WERI-Rb-1 (cell line): Measurements from ENCODE around the gene HIVEP3.

ENCODE experiments used
- DNase-seq: peaks from one replicate; pipeline ENCODE4 v3.0.0-alpha.2; 2020
- H3K27ac ChIP-seq: fragments of 250-450 bp; sonication (Bioruptor Pico); 2 replicates; pipeline ENCODE4 v1.5.1; 2020; ENCODE audit warnings: mild to moderate bottlenecking, moderate library complexity
- H3K27me3 ChIP-seq: fragments of 250-450 bp; sonication (Bioruptor Pico); 2 replicates; pipeline ENCODE4 v1.5.1; 2021; ENCODE audit warnings: mild to moderate bottlenecking, low read depth, moderate library complexity; ENCODE audit not compliant: insufficient read depth, severe bottlenecking
- H3K36me3 ChIP-seq: fragments of 250-450 bp; sonication (Bioruptor Pico); 2 replicates; pipeline ENCODE4 v1.5.1; 2020; ENCODE audit warnings: mild to moderate bottlenecking, moderate library complexity
- H3K4me3 ChIP-seq: 2 replicates; pipeline ENCODE4 v1.5.1; 2011; ENCODE audit warnings: low read depth, mild to moderate bottlenecking, control low read depth, low read length
- H3K9me3 ChIP-seq: fragments of 250-450 bp; sonication (Bioruptor Pico); 2 replicates; pipeline ENCODE4 v1.5.1; 2021; ENCODE audit warnings: mild to moderate bottlenecking, moderate library complexity; ENCODE audit not compliant: severe bottlenecking
- CTCF ChIP-seq: IDR thresholded peaks from 2 replicates; pipeline ENCODE4 v1.5.1; 2011; ENCODE audit warnings: low read depth, mild to moderate bottlenecking, control low read depth, inconsistent platforms, low read length

Gene HIVEP3

GRCh38 chr1:41508290-41508689 is 410.4 kb downstream of the HIVEP3 start:
- no peak for DNase-seq
- no peaks in the 10 kb centered on the region for H3K9me3 ChIP-seq
- peaks cover 11% of the 10 kb centered on the region for H3K36me3 ChIP-seq
- H3K4me3 ChIP-seq = no peak overlapping the region
- TF ChIP-seq CTCF = no peak
- no peaks in the 10 kb centered on the region for H3K27me3 ChIP-seq
- H3K27ac ChIP-seq = no peak overlapping the region

DNA sequence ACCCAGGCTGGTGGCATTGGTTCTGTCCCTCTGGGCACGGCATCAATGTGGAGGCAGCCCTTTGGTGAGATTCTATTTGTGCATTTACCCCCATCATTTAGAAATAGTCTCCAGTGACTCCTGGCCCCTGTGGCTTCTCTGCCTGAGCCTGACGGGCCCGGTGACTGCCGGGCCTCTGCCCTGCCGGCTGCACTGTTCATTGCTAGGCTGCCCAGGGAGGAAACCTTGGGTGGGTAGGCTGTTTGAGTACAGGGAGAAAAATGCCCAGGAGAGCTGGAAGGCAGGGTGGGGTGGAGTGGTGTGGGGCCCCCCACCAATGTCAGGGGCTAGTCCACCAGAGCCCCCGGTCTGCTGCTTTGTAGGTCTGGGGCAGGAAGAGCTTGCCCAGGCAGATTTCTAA is 410.9 kb downstream of the HIVEP3 start:
- Histone ChIP-seq H3K9me3 (no peaks in the 10 kb centered on the region), H3K36me3 (peaks cover 8% of the 10 kb centered on the region; the same call in 1 of the 2 replicates), H3K27ac (no peak overlapping the region), H3K27me3 (no peaks in the 10 kb centered on the region), H3K4me3 (no peak overlapping the region)
- no peak for TF ChIP-seq CTCF
- no peak for DNase-seq

DNA sequence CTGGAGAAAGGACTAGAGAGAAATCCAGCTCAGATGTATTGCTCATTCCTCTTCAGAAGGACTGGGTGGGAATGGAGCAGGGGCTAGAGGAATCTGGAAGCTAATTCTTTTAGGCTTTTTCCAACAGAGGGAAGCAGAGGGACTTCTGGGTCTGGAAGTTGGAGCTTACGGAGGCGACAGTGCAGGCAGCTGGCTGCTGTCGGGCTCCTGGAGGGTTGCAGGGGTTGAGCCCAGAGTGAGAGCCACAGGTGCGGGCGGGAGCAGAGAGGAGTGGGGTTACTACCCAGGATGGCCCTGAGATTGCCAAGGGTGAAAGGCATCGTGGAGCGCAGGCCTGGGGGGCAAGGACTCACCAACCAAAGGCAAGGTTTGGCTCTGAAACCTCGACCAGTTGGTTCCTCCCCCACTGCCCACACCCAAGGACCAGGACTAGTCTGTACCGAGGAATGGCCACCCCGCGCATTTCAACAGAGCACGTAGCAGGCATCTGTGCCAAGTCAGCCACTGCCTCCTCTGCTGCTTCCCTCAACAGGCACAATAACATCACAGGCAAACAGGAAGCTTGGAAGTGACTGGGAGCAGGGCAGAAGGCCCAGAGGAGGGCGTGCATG is 411.5 kb downstream of the HIVEP3 start:
- Histone ChIP-seq H3K36me3 (peaks cover 5% of the 10 kb centered on the region; the same call in 1 of the 2 replicates), H3K27ac (no peak overlapping the region), H3K4me3 (no peak overlapping the region), H3K9me3 (no peaks in the 10 kb centered on the region), H3K27me3 (no peaks in the 10 kb centered on the region)
- TF ChIP-seq CTCF = no peak
- peak; percentile 44 for DNase-seq

GRCh38 chr1:41504114-41505035 is 414.3 kb downstream of the HIVEP3 start:
- no peak for TF ChIP-seq CTCF
- H3K4me3 ChIP-seq = no peak overlapping the region
- peak overlapping the region; percentile 30 for H3K27ac ChIP-seq
- H3K36me3 ChIP-seq = no peaks in the 10 kb centered on the region
- H3K9me3 ChIP-seq = no peaks in the 10 kb centered on the region
- peak; percentile 76 for DNase-seq
- no peaks in the 10 kb centered on the region for H3K27me3 ChIP-seq

DNA sequence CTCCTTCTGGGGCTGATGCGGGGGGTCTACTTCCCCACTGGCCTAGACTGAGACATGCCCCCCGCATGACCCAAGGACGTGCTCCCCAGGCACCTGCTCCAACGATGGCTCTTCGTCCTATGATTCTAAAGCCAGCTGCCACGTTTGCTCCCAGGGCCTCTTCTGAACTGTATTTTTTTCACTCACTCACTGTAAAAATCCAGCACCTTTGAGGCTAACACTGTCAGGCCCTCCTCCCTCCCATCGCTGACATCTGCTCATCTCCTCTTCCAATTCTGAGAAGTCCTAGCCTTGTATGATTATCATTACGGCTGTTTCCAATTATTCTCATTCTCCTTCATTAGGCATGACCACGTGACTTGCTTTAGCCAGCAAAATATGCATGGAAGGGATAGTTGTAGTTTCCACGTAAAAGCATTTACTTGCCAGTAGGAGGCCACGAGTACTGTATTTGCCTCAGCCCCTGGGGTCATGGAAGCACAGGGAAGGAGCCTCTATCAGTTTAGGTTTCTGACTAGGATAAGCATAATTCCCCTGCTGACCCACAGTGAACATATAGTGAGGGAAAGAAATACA is 415.1 kb downstream of the HIVEP3 start:
- no peak for DNase-seq
- Histone ChIP-seq H3K27ac (peak overlapping the region; percentile 30), H3K27me3 (no peaks in the 10 kb centered on the region), H3K4me3 (no peak overlapping the region), H3K9me3 (no peaks in the 10 kb centered on the region), H3K36me3 (no peaks in the 10 kb centered on the region)
- TF ChIP-seq CTCF = peak; percentile 33
